ENCODE measurements around the gene SULT1C4. TPM values are rescaled to one million over a fixed set of nuclear protein-coding genes. Genes with fewer than 3 reads are reported as not detected.
"Not testable (repeated sequence)": the region's sequence is repeated elsewhere in the genome, so short reads cannot be mapped to it uniquely, and the experiment has no call there.

SULT1C4 gene
- 10 to 100 TPM; 50.0 to 89.4 (median 69.8) TPM for polyA plus RNA-seq (ENCODE audit: insufficient read depth in 1 of 5, insufficient read length in 5 of 5, low replicate concordance in 1 of 5)
- long read RNA-seq, donor 1, transcript SULT1C4-202 (5 exons, 1,045 nt): major isoform, 11 of 18 reads
- long read RNA-seq, donor 1, partial matches to known transcripts: 6 of 18 reads
- long read RNA-seq, donor 1, other reads (novel, unspliced or antisense): 0 of 18 reads
- long read RNA-seq, donor 2, partial matches to known transcripts: 0 of 4 reads
- long read RNA-seq, donor 2, other reads (novel, unspliced or antisense): 0 of 4 reads
- long read RNA-seq, donor 3, transcript SULT1C4-202 (5 exons, 1,045 nt): major isoform, 7 of 9 reads
- long read RNA-seq, donor 3, partial matches to known transcripts: 0 of 9 reads
- long read RNA-seq, donor 3, other reads (novel, unspliced or antisense): 0 of 9 reads
- long read RNA-seq, donor 4, transcript SULT1C4-202 (5 exons, 1,045 nt): major isoform, 9 of 9 reads
- long read RNA-seq, donor 4, partial matches to known transcripts: 0 of 9 reads
- long read RNA-seq, donor 4, other reads (novel, unspliced or antisense): 0 of 9 reads
- long read RNA-seq, donor 5, partial matches to known transcripts: 5 of 11 reads
- long read RNA-seq, donor 5, other reads (novel, unspliced or antisense): 0 of 11 reads
- long read RNA-seq, donor 6, transcript SULT1C4-202 (5 exons, 1,045 nt): major isoform, 10 of 22 reads
- long read RNA-seq, donor 6, partial matches to known transcripts: 7 of 22 reads
- long read RNA-seq, donor 6, other reads (novel, unspliced or antisense): 0 of 22 reads
- long read RNA-seq, donor 7, transcript SULT1C4-202 (5 exons, 1,045 nt): major isoform, 8 of 10 reads
- long read RNA-seq, donor 7, partial matches to known transcripts: 0 of 10 reads
- long read RNA-seq, donor 7, other reads (novel, unspliced or antisense): 0 of 10 reads
- long read RNA-seq, donor 8, transcript SULT1C4-202 (5 exons, 1,045 nt): major isoform, 5 of 8 reads
- long read RNA-seq, donor 8, partial matches to known transcripts: 0 of 8 reads
- long read RNA-seq, donor 8, other reads (novel, unspliced or antisense): 0 of 8 reads

GRCh38 chr2:108377815-108378630, at the start of gene SULT1C4:
Gene SULT1C4 (plus strand): TSS chr2:108377954. CDS start chr2:108378338, 384 bp downstream.
- DNase-seq: peak; percentile 93 to 96

- DNase-seq: no peak
These were observed 48.0 kb upstream of the SULT1C4 start for GRCh38 chr2:108329771-108330170.

- peak; percentile 33 to 35 for DNase-seq
These were observed 46.8 kb upstream of the SULT1C4 start for GRCh38 chr2:108330979-108331378.

GRCh38 chr2:108345951-108346350, 31.8 kb upstream of the SULT1C4 start:
- no peak for DNase-seq

GRCh38 chr2:108346827-108347226, 30.9 kb upstream of the SULT1C4 start:
- DNase-seq: no peak

GRCh38 chr2:108347786-108348185, 30.0 kb upstream of the SULT1C4 start:
- DNase-seq: no peak

GRCh38 chr2:108348816-108349570, 28.8 kb upstream of the SULT1C4 start:
- DNase-seq: no peak

- DNase-seq: no peak
These were observed 28.2 kb upstream of the SULT1C4 start for GRCh38 chr2:108349571-108349928.

GRCh38 chr2:108351889-108352288, 25.9 kb upstream of the SULT1C4 start:
- no peak for DNase-seq

- no peak for DNase-seq
These were observed 23.6 kb upstream of the SULT1C4 start for GRCh38 chr2:108354136-108354535.

- DNase-seq: no peak
These were observed 21.6 kb upstream of the SULT1C4 start for GRCh38 chr2:108355906-108356734.

GRCh38 chr2:108359336-108359735, 18.4 kb upstream of the SULT1C4 start:
- DNase-seq: not testable (repeated sequence)

- DNase-seq: no peak
These were observed 16.8 kb upstream of the SULT1C4 start for GRCh38 chr2:108360776-108361468.

GRCh38 chr2:108363024-108363907, 14.5 kb upstream of the SULT1C4 start:
- DNase-seq: no peak

GRCh38 chr2:108363908-108364225, 13.9 kb upstream of the SULT1C4 start:
- no peak for DNase-seq

- no peak for DNase-seq
These were observed 13.0 kb upstream of the SULT1C4 start for GRCh38 chr2:108364676-108365297.

GRCh38 chr2:108365656-108366055, 12.1 kb upstream of the SULT1C4 start:
- no peak for DNase-seq

GRCh38 chr2:108367014-108367413, 10.7 kb upstream of the SULT1C4 start:
- DNase-seq: no peak
